ENCODE data around the gene RXFP4.
"Not testable (repeated sequence)": the region's sequence is repeated elsewhere in the genome, so short reads cannot be mapped to it uniquely, and the experiment has no call there.

RXFP4 gene

DNA sequence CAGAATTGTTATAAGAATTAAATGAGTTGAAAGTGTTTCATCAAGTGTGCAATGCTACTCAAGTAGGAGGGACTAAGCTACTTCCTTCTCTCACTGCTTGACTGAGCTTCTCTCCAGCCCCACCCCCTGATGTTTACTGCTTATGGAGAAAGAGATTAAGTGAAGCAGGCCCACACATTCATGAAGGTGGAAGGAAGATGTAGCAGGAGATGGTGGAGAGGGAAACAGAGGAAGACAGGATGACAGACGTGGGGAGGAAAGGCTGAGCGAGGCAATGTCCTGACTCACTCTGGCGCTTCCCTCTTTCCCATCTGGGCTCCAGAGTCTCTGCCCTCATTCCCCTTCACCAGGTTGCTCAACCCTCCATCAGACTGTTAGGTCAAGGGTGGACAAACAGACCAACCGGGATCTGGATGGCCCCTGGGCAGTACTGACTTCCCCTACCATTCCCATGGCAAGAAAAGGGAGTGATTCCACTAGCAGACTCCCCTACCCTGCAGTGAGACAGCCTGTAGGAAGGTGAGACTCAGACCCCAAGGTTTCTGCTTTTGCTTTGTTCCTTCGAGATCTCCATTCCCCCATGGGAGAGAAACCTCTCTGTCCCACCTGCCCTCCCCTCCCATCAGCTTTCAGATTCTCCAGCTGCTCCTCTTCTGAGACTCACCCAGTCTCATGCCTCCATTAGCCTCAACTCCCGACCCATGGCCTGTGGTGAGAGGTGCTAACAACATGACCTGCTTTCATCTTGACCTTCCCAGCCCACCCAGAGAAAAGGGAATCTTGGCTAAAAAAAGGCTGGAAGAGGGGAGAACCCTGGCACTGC is 40.0 kb downstream of the RXFP4 start:
- intact Hi-C loops (cut with DNase I; ENCODE audit: low total_unique reads) = no loop called here
- Histone ChIP-seq H3K4me1 (peaks cover 0 to 74% (median 53%) of the 10 kb centered on the region in 4 donors), H3K4me3 (peak overlapping the region in 1 of 2 donors; percentile 11), H3K9me3 (no peaks in the 10 kb centered on the region), H3K27me3 (no peaks in the 10 kb centered on the region), H3K27ac (peak overlapping the region; percentile 98 to 99), H3K36me3 (no peaks in the 10 kb centered on the region)
- peak; percentile 66 to 76 for DNase-seq
- TF ChIP-seq CTCF (IDR thresholded peaks at IDR 0.05) = no peak

DNA sequence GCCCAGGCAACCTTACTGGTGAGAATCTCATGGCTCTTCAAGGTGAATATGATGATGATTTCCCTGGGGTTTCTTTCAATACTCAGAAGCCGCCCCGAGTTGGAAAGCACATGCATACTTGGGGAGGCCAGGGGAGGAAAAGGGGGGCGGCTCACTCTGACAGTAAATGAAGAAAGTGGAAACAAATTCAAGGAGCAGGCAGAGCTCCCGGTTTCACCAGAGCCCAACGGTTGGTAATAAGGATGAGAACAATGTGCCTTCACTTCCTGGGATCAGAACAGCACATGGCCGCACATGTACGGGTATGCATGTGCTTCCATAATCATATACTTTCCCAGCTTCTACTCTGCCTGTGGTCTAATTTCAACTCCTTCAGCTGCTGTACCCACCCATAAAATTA is 40.7 kb downstream of the RXFP4 start:
- intact Hi-C loops (cut with DNase I; ENCODE audit: low total_unique reads) = no loop called here
- H3K4me3 ChIP-seq = peak overlapping the region in 1 of 2 donors; percentile 4

DNA sequence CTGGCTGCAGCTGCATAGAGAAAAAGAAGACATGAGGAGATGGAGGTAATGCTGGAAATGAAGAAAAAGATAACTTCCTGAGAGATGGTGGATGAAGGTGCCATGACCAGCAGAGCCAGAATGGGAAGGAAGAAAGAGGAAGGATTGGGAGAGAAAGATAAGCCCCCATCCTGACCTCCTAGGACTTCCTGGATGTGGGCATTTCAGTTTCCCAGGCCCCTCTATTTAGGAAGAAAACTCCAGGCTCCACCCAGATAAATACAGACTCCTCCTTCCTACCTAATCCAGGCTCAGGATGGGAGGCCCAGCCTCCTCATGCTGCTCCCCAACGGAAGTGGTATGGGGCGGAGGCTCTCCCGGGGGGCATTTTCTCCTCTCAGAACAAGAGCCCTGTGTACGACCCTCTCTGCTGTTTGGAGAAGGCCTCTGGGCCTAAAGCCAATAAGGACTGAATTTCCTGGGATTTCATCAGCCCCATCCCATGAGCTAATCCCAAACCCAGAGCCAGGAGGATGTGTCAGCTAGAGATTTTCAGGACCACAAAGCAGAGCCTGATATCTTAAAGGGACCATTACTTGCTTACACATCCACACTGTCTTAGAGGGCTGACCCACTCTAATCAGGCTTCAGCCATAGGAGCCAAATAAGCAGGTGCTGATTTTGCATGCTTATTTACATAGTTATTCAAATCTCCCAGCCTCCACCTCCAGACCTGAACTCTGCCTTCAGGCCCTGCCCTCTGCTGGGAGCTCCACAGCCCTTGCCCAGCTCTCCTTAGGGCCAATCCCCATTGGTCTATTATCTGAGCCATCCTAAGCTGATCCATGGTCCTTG is 42.0 kb downstream of the RXFP4 start:
- no peak for TF ChIP-seq CTCF (IDR thresholded peaks at IDR 0.05)
- intact Hi-C loops (cut with DNase I; ENCODE audit: low total_unique reads) = no loop called here
- Histone ChIP-seq H3K27ac (peak overlapping the region; percentile 98 to 99), H3K4me3 (peak overlapping the region; percentile 4 to 25), H3K9me3 (no peaks in the 10 kb centered on the region), H3K4me1 (peaks cover 0 to 73% (median 55%) of the 10 kb centered on the region in 4 donors), H3K36me3 (no peaks in the 10 kb centered on the region), H3K27me3 (no peaks in the 10 kb centered on the region)
- peak; percentile 75 to 84 for DNase-seq

More for the DNA sequence above, 40.7 kb downstream of the RXFP4 start:
- no peaks in the 10 kb centered on the region for H3K27me3 ChIP-seq
- TF ChIP-seq CTCF (IDR thresholded peaks at IDR 0.05) = no peak
- DNase-seq = no peak
- H3K36me3 ChIP-seq = no peaks in the 10 kb centered on the region
- H3K9me3 ChIP-seq = no peaks in the 10 kb centered on the region
- H3K27ac ChIP-seq = peak overlapping the region; percentile 98 to 99
- H3K4me1 ChIP-seq = peaks cover 0 to 70% (median 53%) of the 10 kb centered on the region in 4 donors

GRCh38 chr1:155984341-155984740 is 42.9 kb downstream of the RXFP4 start:
- H3K27me3 ChIP-seq = no peaks in the 10 kb centered on the region
- H3K36me3 ChIP-seq = no peaks in the 10 kb centered on the region
- no peak for TF ChIP-seq CTCF (IDR thresholded peaks at IDR 0.05)
- intact Hi-C loops (cut with DNase I; ENCODE audit: low total_unique reads) = no loop called here
- DNase-seq = no peak
- peak overlapping the region; percentile 98 to 99 for H3K27ac ChIP-seq
- peaks cover 0 to 75% (median 57%) of the 10 kb centered on the region in 4 donors for H3K4me1 ChIP-seq
- no peaks in the 10 kb centered on the region for H3K9me3 ChIP-seq
- no peak overlapping the region for H3K4me3 ChIP-seq

DNA sequence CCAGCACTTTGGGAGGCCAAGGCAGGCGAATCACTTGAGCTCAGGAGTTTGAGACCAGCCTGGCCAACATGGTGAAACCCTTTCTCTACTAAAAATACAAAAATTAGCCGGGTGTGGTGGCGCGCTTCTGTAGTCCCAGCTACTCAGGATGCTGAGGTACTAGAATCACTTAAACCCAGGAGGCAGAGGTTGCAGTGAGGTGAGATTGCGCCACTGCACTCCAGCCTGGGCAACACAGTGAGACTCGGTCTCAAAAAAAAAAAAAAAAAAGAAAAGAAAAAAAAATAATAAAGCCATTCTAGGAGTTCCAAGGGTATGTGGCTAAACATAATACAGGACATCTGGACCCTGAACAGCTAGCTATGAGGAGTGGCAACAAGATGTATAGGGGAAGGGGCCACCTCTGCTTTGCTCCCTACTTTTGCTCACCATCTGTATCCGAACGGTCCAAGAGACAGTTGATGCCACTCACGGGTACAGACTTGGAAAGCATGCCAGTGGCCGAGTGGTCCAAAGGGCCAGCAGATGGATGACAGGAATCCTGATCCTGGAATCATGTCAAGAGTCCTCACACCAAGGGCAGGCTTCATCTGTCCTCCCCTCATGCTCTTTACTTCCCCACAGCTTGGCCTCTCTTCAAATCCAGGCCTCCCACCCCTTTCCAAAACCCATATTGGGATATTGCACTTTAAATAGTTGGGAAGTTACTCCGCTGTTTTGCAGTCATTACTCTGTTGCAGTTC is 43.6 kb downstream of the RXFP4 start:
- intact Hi-C loops (cut with DNase I; ENCODE audit: low total_unique reads) = not testable (repeated sequence)

More for the DNA sequence above, 43.6 kb downstream of the RXFP4 start:
- H3K9me3 ChIP-seq, H3K4me3 ChIP-seq, DNase-seq, H3K27me3 ChIP-seq, H3K36me3 ChIP-seq: not testable (repeated sequence)
- Histone ChIP-seq H3K4me1 (peaks cover 0 to 71% (median 50%) of the 10 kb centered on the region in 4 donors), H3K27ac (peak overlapping the region; percentile 98 to 99)

All from tibial artery (tissue), 4 donors.